Activated CD4-positive, alpha-beta memory T cell treated with anti-CD3 and anti-CD28 coated beads for 36 hours (primary cell): Measurements from ENCODE around the gene SORBS2. TPM values are rescaled to one million over a fixed set of nuclear protein-coding genes. Genes with fewer than 3 reads are reported as not detected.

Experiments used
- CTCF ChIA-PET: fragments of 350-600 bp; sonication (Branson Sonifier 250); formaldehyde crosslinking; loops from one replicate; lab custom pipeline; 2021; ENCODE audit warnings: antibody characterized with exemption, inconsistent platforms; lab: Charles Lee
- POLR2A ChIA-PET: fragments of 350-600 bp; sonication (Branson Sonifier 250); formaldehyde crosslinking; loops from one replicate; lab custom pipeline; 2021; ENCODE audit warnings: antibody characterized with exemption; lab: Charles Lee
- DNase-seq: peaks from one replicate; pipeline ENCODE4 v3.0.0-alpha.2; 2020
- H3K27ac Mint-ChIP-seq: one replicate; pipeline ENCODE4 v1.8.0; 2021; ENCODE audit warnings: mixed read lengths
- H3K27me3 Mint-ChIP-seq: one replicate; pipeline ENCODE4 v1.8.0; 2021; ENCODE audit warnings: mixed read lengths
- H3K36me3 Mint-ChIP-seq: one replicate; pipeline ENCODE4 v1.8.0; 2021; ENCODE audit warnings: mixed read lengths
- H3K4me1 Mint-ChIP-seq: one replicate; pipeline ENCODE4 v1.8.0; 2021; ENCODE audit warnings: low read depth, mixed read lengths
- H3K4me3 Mint-ChIP-seq: one replicate; pipeline ENCODE4 v1.8.0; 2021; ENCODE audit warnings: mild to moderate bottlenecking, mixed read lengths
- H3K9me3 Mint-ChIP-seq: one replicate; pipeline ENCODE4 v1.8.0; 2021; ENCODE audit warnings: mixed read lengths
- intact Hi-C: fragments of 100-400 bp; cut with micrococcal nuclease; formaldehyde crosslinking; loops from one replicate; pipeline ENCODE4 v1.15.1; 2023
- total RNA-seq, 2 experiments: library from RNA; stranded (reverse); gene quantifications; one replicate each; pipeline ENCODE4 v1.2.3, GENCODE V29; 2021

The SORBS2 gene
- total RNA-seq, 2 experiments from 2014 or later: not detected

- no peak overlapping the region for H3K4me3 Mint-ChIP-seq
- CTCF ChIA-PET: no interaction called here
- POLR2A ChIA-PET: no interaction called here
- intact Hi-C loops: no loop called here
- DNase-seq: no peak
- no peaks in the 10 kb centered on the region for H3K36me3 Mint-ChIP-seq
- peaks cover 10% of the 10 kb centered on the region for H3K27me3 Mint-ChIP-seq
- H3K9me3 Mint-ChIP-seq: no peaks in the 10 kb centered on the region
- H3K4me1 Mint-ChIP-seq: no peaks in the 10 kb centered on the region
- H3K27ac Mint-ChIP-seq: no peak overlapping the region
These were observed 77.1 kb downstream of the SORBS2 start for GRCh38 chr4:185734930-185735329.

GRCh38 chr4:185734214-185734613, 77.8 kb downstream of the SORBS2 start:
- H3K4me1 Mint-ChIP-seq: no peaks in the 10 kb centered on the region

GRCh38 chr4:185730849-185731608, 81.0 kb downstream of the SORBS2 start:
- ChIA-PET CTCF (no interaction called here), POLR2A (no interaction called here)
- no peaks in the 10 kb centered on the region for H3K4me1 Mint-ChIP-seq
- H3K27me3 Mint-ChIP-seq: peaks cover 10% of the 10 kb centered on the region
- no peak overlapping the region for H3K4me3 Mint-ChIP-seq
- H3K27ac Mint-ChIP-seq: no peak overlapping the region
- H3K36me3 Mint-ChIP-seq: no peaks in the 10 kb centered on the region
- no peaks in the 10 kb centered on the region for H3K9me3 Mint-ChIP-seq
- no peak for DNase-seq
- intact Hi-C loops: no loop called here

More at GRCh38 chr4:185734214-185734613, 77.8 kb downstream of the SORBS2 start:
- no peak for DNase-seq
- intact Hi-C loops: no loop called here
- Mint-ChIP-seq H3K36me3 (no peaks in the 10 kb centered on the region), H3K4me3 (no peak overlapping the region), H3K27ac (no peak overlapping the region), H3K9me3 (no peaks in the 10 kb centered on the region), H3K27me3 (peaks cover 10% of the 10 kb centered on the region)
- CTCF ChIA-PET: no interaction called here
- POLR2A ChIA-PET: no interaction called here

GRCh38 chr4:185730387-185730786, 81.6 kb downstream of the SORBS2 start:
- POLR2A ChIA-PET: no interaction called here
- DNase-seq: no peak
- no peak overlapping the region for H3K4me3 Mint-ChIP-seq
- H3K27me3 Mint-ChIP-seq: peaks cover 10% of the 10 kb centered on the region
- H3K4me1 Mint-ChIP-seq: no peaks in the 10 kb centered on the region
- H3K27ac Mint-ChIP-seq: no peak overlapping the region
- intact Hi-C loops: no loop called here
- no peaks in the 10 kb centered on the region for H3K36me3 Mint-ChIP-seq
- H3K9me3 Mint-ChIP-seq: no peaks in the 10 kb centered on the region
- CTCF ChIA-PET: no interaction called here

- Mint-ChIP-seq H3K4me1 (no peaks in the 10 kb centered on the region), H3K9me3 (no peaks in the 10 kb centered on the region), H3K27ac (no peak overlapping the region), H3K4me3 (no peak overlapping the region), H3K27me3 (peaks cover 9% of the 10 kb centered on the region), H3K36me3 (no peaks in the 10 kb centered on the region)
- no peak for DNase-seq
- intact Hi-C loops: no loop called here
- POLR2A ChIA-PET: no interaction called here
- CTCF ChIA-PET: no interaction called here
These were observed 82.6 kb downstream of the SORBS2 start for GRCh38 chr4:185729391-185729804.

GRCh38 chr4:185728893-185729292, 83.1 kb downstream of the SORBS2 start:
- Mint-ChIP-seq H3K4me3 (no peak overlapping the region), H3K9me3 (no peaks in the 10 kb centered on the region), H3K36me3 (no peaks in the 10 kb centered on the region), H3K27me3 (peaks cover 8% of the 10 kb centered on the region), H3K4me1 (no peaks in the 10 kb centered on the region), H3K27ac (no peak overlapping the region)
- POLR2A ChIA-PET: no interaction called here
- DNase-seq: no peak
- intact Hi-C loops: no loop called here
- CTCF ChIA-PET: no interaction called here

- Mint-ChIP-seq H3K4me3 (no peak overlapping the region), H3K27ac (no peak overlapping the region), H3K27me3 (peaks cover 2% of the 10 kb centered on the region), H3K9me3 (no peaks in the 10 kb centered on the region), H3K4me1 (no peaks in the 10 kb centered on the region), H3K36me3 (no peaks in the 10 kb centered on the region)
- ChIA-PET POLR2A (no interaction called here), CTCF (no interaction called here)
- intact Hi-C loops: no loop called here
- no peak for DNase-seq
These were observed 85.1 kb downstream of the SORBS2 start for GRCh38 chr4:185726931-185727330.

GRCh38 chr4:185723631-185724260, 88.2 kb downstream of the SORBS2 start:
- intact Hi-C loops: no loop called here
- Mint-ChIP-seq H3K4me1 (no peaks in the 10 kb centered on the region), H3K4me3 (no peak overlapping the region), H3K27ac (no peak overlapping the region), H3K36me3 (no peaks in the 10 kb centered on the region), H3K9me3 (no peaks in the 10 kb centered on the region), H3K27me3 (peaks cover 1% of the 10 kb centered on the region)
- POLR2A ChIA-PET: interaction anchor here (0.5 kb wide), 1 partner anchor 15 kb away, joined by 3 read pairs; no protein-coding TSS in a partner anchor
- CTCF ChIA-PET: no interaction called here
- no peak for DNase-seq

GRCh38 chr4:185722029-185722316, 90.0 kb downstream of the SORBS2 start:
- Mint-ChIP-seq H3K4me3 (no peak overlapping the region), H3K27ac (no peak overlapping the region), H3K4me1 (no peaks in the 10 kb centered on the region), H3K36me3 (no peaks in the 10 kb centered on the region), H3K27me3 (peaks cover 1% of the 10 kb centered on the region), H3K9me3 (no peaks in the 10 kb centered on the region)
- POLR2A ChIA-PET: no interaction called here
- no peak for DNase-seq
- intact Hi-C loops: no loop called here
- CTCF ChIA-PET: no interaction called here

- DNase-seq: no peak
- ChIA-PET POLR2A (no interaction called here), CTCF (no interaction called here)
- intact Hi-C loops: no loop called here
- peaks cover 1% of the 10 kb centered on the region for H3K27me3 Mint-ChIP-seq
- no peaks in the 10 kb centered on the region for H3K9me3 Mint-ChIP-seq
- no peak overlapping the region for H3K4me3 Mint-ChIP-seq
- no peaks in the 10 kb centered on the region for H3K4me1 Mint-ChIP-seq
- H3K27ac Mint-ChIP-seq: no peak overlapping the region
- no peaks in the 10 kb centered on the region for H3K36me3 Mint-ChIP-seq
These were observed 90.6 kb downstream of the SORBS2 start for GRCh38 chr4:185721190-185722028.

GRCh38 chr4:185719500-185719858, 92.5 kb downstream of the SORBS2 start:
- no peak overlapping the region for H3K27ac Mint-ChIP-seq
- CTCF ChIA-PET: no interaction called here
- H3K4me1 Mint-ChIP-seq: no peaks in the 10 kb centered on the region
- intact Hi-C loops: no loop called here
- H3K36me3 Mint-ChIP-seq: no peaks in the 10 kb centered on the region
- DNase-seq: no peak
- no peak overlapping the region for H3K4me3 Mint-ChIP-seq
- peaks cover under 1% of the 10 kb centered on the region for H3K27me3 Mint-ChIP-seq
- no peaks in the 10 kb centered on the region for H3K9me3 Mint-ChIP-seq
- POLR2A ChIA-PET: no interaction called here

- H3K4me1 Mint-ChIP-seq: no peaks in the 10 kb centered on the region
- peaks cover 2% of the 10 kb centered on the region for H3K27me3 Mint-ChIP-seq
- no peak for DNase-seq
- POLR2A ChIA-PET: no interaction called here
- intact Hi-C loops: no loop called here
- H3K36me3 Mint-ChIP-seq: no peaks in the 10 kb centered on the region
- H3K4me3 Mint-ChIP-seq: no peak overlapping the region
- no peaks in the 10 kb centered on the region for H3K9me3 Mint-ChIP-seq
- no peak overlapping the region for H3K27ac Mint-ChIP-seq
- CTCF ChIA-PET: no interaction called here
These were observed 93.2 kb downstream of the SORBS2 start for GRCh38 chr4:185718578-185719499.
